Measurements from ENCODE around the gene IP6K3.

The IP6K3 gene

GRCh38 chr6:33738879-33739278 lies 7.8 kb downstream of the IP6K3 start:
- no peak for DNase-seq

GRCh38 chr6:33738153-33738552 lies 8.6 kb downstream of the IP6K3 start:
- DNase-seq, result no peak

- DNase-seq, result no peak
These were observed 9.3 kb downstream of the IP6K3 start for GRCh38 chr6:33737267-33738026.

GRCh38 chr6:33735216-33735615 lies 11.5 kb downstream of the IP6K3 start:
- no peak for DNase-seq

- no peak for DNase-seq
These were observed 13.0 kb downstream of the IP6K3 start for GRCh38 chr6:33733709-33734007.

GRCh38 chr6:33732817-33733708 lies 13.6 kb downstream of the IP6K3 start:
- DNase-seq, result no peak

GRCh38 chr6:33732385-33732784 lies 14.3 kb downstream of the IP6K3 start:
- no peak for DNase-seq

- no peak for DNase-seq
These were observed 14.9 kb downstream of the IP6K3 start for GRCh38 chr6:33731751-33732282.

- no peak for DNase-seq
These were observed 15.7 kb downstream of the IP6K3 start for GRCh38 chr6:33731035-33731434.

GRCh38 chr6:33730611-33731010 lies 16.1 kb downstream of the IP6K3 start:
- DNase-seq, result no peak

GRCh38 chr6:33729059-33729458 lies 17.6 kb downstream of the IP6K3 start:
- no peak for DNase-seq

- no peak for DNase-seq
These were observed 18.3 kb downstream of the IP6K3 start for GRCh38 chr6:33728438-33728837.

- DNase-seq, result peak; percentile 80 to 89
These were observed 18.8 kb downstream of the IP6K3 start for GRCh38 chr6:33727932-33728331.

- no peak for DNase-seq
These were observed 19.6 kb downstream of the IP6K3 start for GRCh38 chr6:33727126-33727525.

- no peak for DNase-seq
These were observed 20.0 kb downstream of the IP6K3 start for GRCh38 chr6:33726696-33727095.

GRCh38 chr6:33725891-33726673 lies 20.6 kb downstream of the IP6K3 start:
- no peak for DNase-seq

- no peak for DNase-seq
These were observed 21.5 kb downstream of the IP6K3 start for GRCh38 chr6:33725222-33725621.

- no peak for DNase-seq
These were observed 22.3 kb downstream of the IP6K3 start for GRCh38 chr6:33724102-33725023.

- DNase-seq, result peak; percentile 59 to 89
These were observed 23.2 kb downstream of the IP6K3 start for GRCh38 chr6:33723371-33724085.

GRCh38 chr6:33722103-33722623 lies 24.5 kb downstream of the IP6K3 start:
- DNase-seq, result no peak

- DNase-seq, result no peak
These were observed 25.2 kb downstream of the IP6K3 start for GRCh38 chr6:33721508-33721907.

Data from cerebellar nuclear complex (tissue), 1 donor.